Bladder microvascular endothelial cell (primary cell): Measurements from ENCODE around the gene VBP1. TPM values are rescaled to one million over a fixed set of nuclear protein-coding genes. Genes with fewer than 3 reads are reported as not detected.

Experiments
- total RNA-seq: library from RNA; depleted of rRNA; stranded (reverse); fragments of >200 nt; gene quantifications from 2 replicates; pipeline ENCODE4 v1.2.3, GENCODE V29; 2014

The VBP1 gene
- total RNA-seq, result 55.2 and 56.5 TPM in 2 replicates

GRCh38 chrX:155216179-155216939, at the start of gene VBP1:
Gene VBP1, plus strand, starts transcription at chrX:155216460. Its CDS starts 23 bp downstream, at chrX:155216483.

GRCh38 chrX:155263854-155264628, 47.8 kb downstream of the VBP1 start, which contains the start of gene RAB39B:
Gene RAB39B, minus strand, starts transcription at chrX:155264491. Its CDS starts 203 bp downstream, at chrX:155264288.

Other genes with a start within 250 kb of the VBP1 start
- 2.4 and 3.1 TPM in 2 replicates for gene F8, start 193.7 kb upstream of the VBP1 start, total RNA-seq
- gene FUNDC2, start 189.6 kb upstream of the VBP1 start, total RNA-seq, result 32.5 and 87.5 TPM in 2 replicates
- gene CMC4, start 145.3 kb upstream of the VBP1 start, total RNA-seq, result 3.9 and 5.3 TPM in 2 replicates
- gene MTCP1, start 145.3 kb upstream of the VBP1 start, total RNA-seq, result 14.2 and 16.2 TPM in 2 replicates
- gene BRCC3, start 145.0 kb upstream of the VBP1 start, total RNA-seq, result 12.6 and 15.2 TPM in 2 replicates
- gene RAB39B, start 48.0 kb downstream of the VBP1 start, total RNA-seq, result under 0.01 and 0.38 TPM in 2 replicates
- gene CLIC2, start 118.2 kb downstream of the VBP1 start, total RNA-seq, result 5.4 and 10.4 TPM in 2 replicates
- gene F8A2, start 165.6 kb downstream of the VBP1 start, total RNA-seq, result not detected in 2 replicates
- gene F8A3, start 242.2 kb downstream of the VBP1 start, total RNA-seq, result 0.76 and 1.1 TPM in 2 replicates